Gastrocnemius medialis (tissue), 4 donors: ENCODE data around the gene THSD7B. TPM values are rescaled to one million over a fixed set of nuclear protein-coding genes. Genes with fewer than 3 reads are reported as not detected.

Experiments used
- ATAC-seq, 2 donors: fragments of 150-250 bp; one replicate each; pipeline ENCODE4 v1.9.1; 2016
- DNase-seq, 2 donors: peaks; one replicate each; pipeline ENCODE4 v3.0.0-alpha.2; 2019
- H3K27ac ChIP-seq, 4 donors: fragments of 200-600 bp; sonication (generic); 1 replicate in 1 of 4; 2 replicates in 3 of 4; pipeline ENCODE4 v1.5.1; 2016 to 2018; ENCODE audit warnings: mild to moderate bottlenecking in 2 of 4, moderate library complexity in 1 of 4
- H3K27me3 ChIP-seq, 3 donors: fragments of 200-600 bp; sonication (generic) in 2 of 3; 1 replicate in 1 of 3; 2 replicates in 2 of 3; pipeline versions ENCODE4 v1.5.1 to v1.6.0; 2016 to 2019; ENCODE audit warnings: mild to moderate bottlenecking in 1 of 3, moderate library complexity in 1 of 3
- H3K36me3 ChIP-seq, 2 donors: fragments of 200-600 bp; sonication (generic) in 1 of 2; one replicate each; pipeline ENCODE4 v1.5.1; 2017 to 2018
- H3K4me1 ChIP-seq, 2 donors: fragments of 200-600 bp; sonication (generic) in 1 of 2; one replicate each; pipeline ENCODE4 v1.5.1; 2016 to 2017; ENCODE audit warnings: mild to moderate bottlenecking in 2 of 2
- H3K4me3 ChIP-seq, 4 donors: fragments of 200-600 bp; sonication (generic) in 3 of 4; 1 replicate in 1 of 4; 2 replicates in 3 of 4; pipeline ENCODE4 v1.5.1; 2016 to 2019; ENCODE audit warnings: mild to moderate bottlenecking in 2 of 4
- H3K9me3 ChIP-seq, 3 donors: fragments of 200-600 bp; sonication (generic) in 2 of 3; 1 replicate in 1 of 3; 2 replicates in 2 of 3; pipeline ENCODE4 v1.5.1; 2016 to 2019
- CTCF ChIP-seq, 5 experiments: fragments of 450-650 bp in 3 of 5; fragments of 200-600 bp in 2 of 5; sonication (generic) in 2 of 5; IDR thresholded peaks in 4 of 5; conservative IDR thresholded peaks in 1 of 5; 1 replicate in 4 of 5; 2 replicates in 1 of 5; pipeline ENCODE4 v1.5.1; 2016 to 2019; ENCODE audit warnings: antibody characterized with exemption in 5 of 5, mild to moderate bottlenecking in 3 of 5, moderate library complexity in 3 of 5
- POLR2A ChIP-seq, 2 donors: fragments of 450-650 bp; IDR thresholded peaks; one replicate each; pipeline ENCODE4 v1.6.1; 2017; ENCODE audit warnings: antibody characterized with exemption in 2 of 2, mild to moderate bottlenecking in 2 of 2, moderate library complexity in 2 of 2
- in situ Hi-C, 4 donors: fragments of 200-750 bp; cut with MboI; loops; one replicate each; pipeline versions ENCODE4 v1.15.0 to v1.8.0; 2017; ENCODE audit warnings: low sequenced_read_pairs in 4 of 4
- intact Hi-C: fragments of 100-400 bp; cut with DNase I; formaldehyde crosslinking; loops from one replicate; pipeline ENCODE4 v1.15.1; 2023; ENCODE audit warnings: low total_unique reads
- total RNA-seq, 4 donors: library from RNA; depleted of rRNA; stranded (reverse); fragments of >200 nt; gene quantifications; one replicate each; pipeline versions ENCODE4 v1.1.0 to v1.2.3, GENCODE V29; 2016

The THSD7B gene
- total RNA-seq, result not detected

GRCh38 chr2:136765256-136766072, at the start of gene THSD7B:
THSD7B (plus strand) TSS chr2:136765545; CDS start chr2:136882179, 116,634 bp downstream.
- TF ChIP-seq POLR2A (IDR thresholded peaks at IDR 0.05) (no peak), CTCF (IDR thresholded peaks at IDR 0.05 in 4 of 5, conservative IDR thresholded peaks at IDR 0.05 in 1 of 5) (no peak)
- H3K9me3 ChIP-seq, result no peaks in the 10 kb centered on the region
- H3K27ac ChIP-seq, result no peak within 1 kb of the TSS
- intact Hi-C loops (no loop called here), in situ Hi-C loops (no loop called here)
- no peaks in the 10 kb centered on the region for H3K4me1 ChIP-seq
- DNase-seq, result no peak
- H3K36me3 ChIP-seq, result no peaks in the 10 kb centered on the region
- ATAC-seq, result no peak
- H3K4me3 ChIP-seq, result peak within 1 kb of the TSS; percentile 5 to 42 (median 38)
- H3K27me3 ChIP-seq, result peaks cover 15 to 36% (median 24%) of the 10 kb centered on the region in 3 donors

- in situ Hi-C loops (no loop called here), intact Hi-C loops (no loop called here)
- ATAC-seq, result no peak
- TF ChIP-seq CTCF (IDR thresholded peaks at IDR 0.05 in 4 of 5, conservative IDR thresholded peaks at IDR 0.05 in 1 of 5), result no peak
- no peak for TF ChIP-seq POLR2A (IDR thresholded peaks at IDR 0.05)
- Histone ChIP-seq H3K27ac (no peak overlapping the region), H3K27me3 (no peaks in the 10 kb centered on the region), H3K36me3 (no peaks in the 10 kb centered on the region), H3K4me3 (no peak overlapping the region), H3K9me3 (no peaks in the 10 kb centered on the region), H3K4me1 (no peaks in the 10 kb centered on the region)
- no peak for DNase-seq
Measured at GRCh38 chr2:136718273-136718672, 47.1 kb upstream of the THSD7B start.

GRCh38 chr2:136727973-136728699, 37.2 kb upstream of the THSD7B start:
- no peaks in the 10 kb centered on the region for H3K4me1 ChIP-seq
- DNase-seq (no peak), ATAC-seq (no peak)
- H3K27ac ChIP-seq, result no peak overlapping the region
- in situ Hi-C loops, result no loop called here
- no peaks in the 10 kb centered on the region for H3K9me3 ChIP-seq
- no peaks in the 10 kb centered on the region for H3K36me3 ChIP-seq
- intact Hi-C loops, result no loop called here
- H3K4me3 ChIP-seq, result no peak overlapping the region
- TF ChIP-seq CTCF (IDR thresholded peaks at IDR 0.05 in 4 of 5, conservative IDR thresholded peaks at IDR 0.05 in 1 of 5), result no peak
- no peaks in the 10 kb centered on the region for H3K27me3 ChIP-seq

- Histone ChIP-seq H3K27me3 (no peaks in the 10 kb centered on the region), H3K9me3 (no peaks in the 10 kb centered on the region), H3K36me3 (no peaks in the 10 kb centered on the region), H3K4me1 (no peaks in the 10 kb centered on the region), H3K4me3 (no peak overlapping the region), H3K27ac (no peak overlapping the region)
- in situ Hi-C loops (no loop called here), intact Hi-C loops (no loop called here)
- TF ChIP-seq CTCF (IDR thresholded peaks at IDR 0.05 in 4 of 5, conservative IDR thresholded peaks at IDR 0.05 in 1 of 5) (no peak), POLR2A (IDR thresholded peaks at IDR 0.05) (no peak)
- ATAC-seq, result no peak
- DNase-seq, result no peak
Measured at GRCh38 chr2:136736236-136736635, 29.1 kb upstream of the THSD7B start.
